ENCODE data around the gene ANTXR2.

The ANTXR2 gene

DNA sequence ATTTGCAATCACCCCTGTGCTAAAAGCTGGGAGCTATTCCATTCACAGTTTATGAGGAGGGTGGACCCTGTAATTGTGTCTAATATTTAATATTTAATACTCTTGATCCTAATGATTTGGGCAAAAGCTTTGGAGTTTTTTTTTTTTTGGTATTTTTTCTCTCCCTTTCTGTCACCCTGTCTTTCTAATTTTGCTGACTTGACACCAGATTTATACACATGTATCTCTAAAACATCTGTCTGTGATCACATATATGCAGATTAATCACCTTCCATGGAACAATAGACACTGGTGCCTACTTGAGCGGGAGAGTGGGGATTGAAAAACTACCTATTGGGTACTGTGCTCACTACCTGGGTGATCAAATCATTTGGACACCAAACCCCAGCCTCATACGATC lies 18.7 kb upstream of the ANTXR2 start:
- H3K4me3 ChIP-seq (ENCODE audit: low read depth, low read length), result no peak overlapping the region
- H3K9ac ChIP-seq (ENCODE audit: low read length), result no peak overlapping the region
- H3K9me3 ChIP-seq (ENCODE audit: control insufficient read depth, insufficient read depth, low read depth, low read length), result no peaks in the 10 kb centered on the region
- H3K36me3 ChIP-seq (ENCODE audit: control insufficient read depth, insufficient read depth, low read length), result no peaks in the 10 kb centered on the region
- no peak overlapping the region for H3K27ac ChIP-seq (ENCODE audit: low read depth, low read length)
- no peaks in the 10 kb centered on the region for H3K27me3 ChIP-seq (ENCODE audit: control insufficient read depth, insufficient read depth, low read length)
- H3K4me1 ChIP-seq (ENCODE audit: control insufficient read depth, insufficient read depth, low read length), result no peaks in the 10 kb centered on the region

DNA sequence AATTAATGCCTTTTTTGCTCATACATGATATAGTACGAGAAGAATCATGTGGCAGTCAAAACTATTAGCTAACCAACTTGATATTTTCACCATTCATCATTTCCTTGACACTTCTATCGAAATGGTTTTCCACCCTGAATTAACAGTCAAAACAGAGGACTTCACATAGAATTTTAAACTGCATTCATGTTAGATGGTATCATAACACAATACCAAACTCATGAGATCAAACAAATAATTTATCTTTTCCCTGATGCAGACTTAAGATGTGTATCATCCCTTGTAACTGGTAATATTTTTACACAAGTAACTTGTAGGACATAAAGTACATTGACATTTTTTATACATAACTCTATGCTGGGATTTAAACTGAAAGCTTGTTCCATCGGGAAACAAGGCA lies 18.2 kb upstream of the ANTXR2 start:
- no peak overlapping the region for H3K27ac ChIP-seq (ENCODE audit: low read depth, low read length)
- H3K9ac ChIP-seq (ENCODE audit: low read length), result no peak overlapping the region
- H3K36me3 ChIP-seq (ENCODE audit: control insufficient read depth, insufficient read depth, low read length), result no peaks in the 10 kb centered on the region

DNA sequence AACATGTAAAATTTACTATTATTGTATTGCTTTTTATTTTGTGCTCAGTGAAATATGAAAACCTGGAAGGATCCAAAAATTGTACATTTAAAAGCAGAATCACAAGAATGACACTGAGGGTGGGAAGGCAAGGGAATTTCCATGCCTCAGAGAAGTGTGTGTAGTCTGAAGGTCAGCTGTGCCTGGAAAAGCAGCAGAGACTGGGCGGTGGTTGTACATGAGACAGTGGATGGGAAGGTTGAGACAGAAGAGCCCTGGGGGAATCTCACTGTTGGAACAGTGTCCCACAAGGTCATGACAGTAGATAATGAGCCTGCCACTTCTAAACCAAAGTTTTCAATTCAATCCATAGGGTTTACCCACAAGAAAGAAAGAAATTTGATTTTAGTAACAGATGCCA lies 17.1 kb upstream of the ANTXR2 start:
- Histone ChIP-seq H3K9me3 (ENCODE audit: control insufficient read depth, insufficient read depth, low read depth, low read length) (no peaks in the 10 kb centered on the region), H3K27me3 (ENCODE audit: control insufficient read depth, insufficient read depth, low read length) (no peaks in the 10 kb centered on the region), H3K9ac (ENCODE audit: low read length) (no peak overlapping the region)

More for the DNA sequence above, 18.2 kb upstream of the ANTXR2 start:
- no peak overlapping the region for H3K4me3 ChIP-seq (ENCODE audit: low read depth, low read length)
- no peaks in the 10 kb centered on the region for H3K4me1 ChIP-seq (ENCODE audit: control insufficient read depth, insufficient read depth, low read length)
- no peaks in the 10 kb centered on the region for H3K27me3 ChIP-seq (ENCODE audit: control insufficient read depth, insufficient read depth, low read length)
- H3K9me3 ChIP-seq (ENCODE audit: control insufficient read depth, insufficient read depth, low read depth, low read length), result no peaks in the 10 kb centered on the region

DNA sequence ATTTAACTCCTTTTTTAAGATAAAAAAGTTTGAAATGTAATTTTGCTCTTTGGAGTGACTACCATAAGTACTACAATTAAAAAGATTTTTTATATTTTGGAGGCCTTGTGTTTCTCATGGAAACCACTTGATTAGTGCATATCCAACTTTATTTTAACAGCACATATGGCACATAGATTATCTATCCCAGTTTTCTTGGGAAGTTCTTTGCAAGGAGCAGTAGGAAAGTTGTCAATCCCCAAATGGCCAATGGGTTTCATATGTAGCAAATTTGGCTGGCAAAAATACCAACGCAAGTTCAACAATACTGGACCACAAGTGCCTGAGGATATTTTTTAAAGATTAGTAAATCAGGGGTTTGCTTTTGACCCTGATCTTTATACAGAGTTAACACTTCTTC lies 15.4 kb upstream of the ANTXR2 start:
- no peaks in the 10 kb centered on the region for H3K9me3 ChIP-seq (ENCODE audit: control insufficient read depth, insufficient read depth, low read depth, low read length)
- H3K4me3 ChIP-seq (ENCODE audit: low read depth, low read length), result no peak overlapping the region
- no peaks in the 10 kb centered on the region for H3K4me1 ChIP-seq (ENCODE audit: control insufficient read depth, insufficient read depth, low read length)
- H3K27ac ChIP-seq (ENCODE audit: low read depth, low read length), result no peak overlapping the region
- H3K9ac ChIP-seq (ENCODE audit: low read length), result no peak overlapping the region
- no peaks in the 10 kb centered on the region for H3K36me3 ChIP-seq (ENCODE audit: control insufficient read depth, insufficient read depth, low read length)
- H3K27me3 ChIP-seq (ENCODE audit: control insufficient read depth, insufficient read depth, low read length), result no peaks in the 10 kb centered on the region

More for the DNA sequence above, 17.1 kb upstream of the ANTXR2 start:
- Histone ChIP-seq H3K36me3 (ENCODE audit: control insufficient read depth, insufficient read depth, low read length) (no peaks in the 10 kb centered on the region), H3K4me1 (ENCODE audit: control insufficient read depth, insufficient read depth, low read length) (no peaks in the 10 kb centered on the region), H3K4me3 (ENCODE audit: low read depth, low read length) (no peak overlapping the region), H3K27ac (ENCODE audit: low read depth, low read length) (no peak overlapping the region)

DNA sequence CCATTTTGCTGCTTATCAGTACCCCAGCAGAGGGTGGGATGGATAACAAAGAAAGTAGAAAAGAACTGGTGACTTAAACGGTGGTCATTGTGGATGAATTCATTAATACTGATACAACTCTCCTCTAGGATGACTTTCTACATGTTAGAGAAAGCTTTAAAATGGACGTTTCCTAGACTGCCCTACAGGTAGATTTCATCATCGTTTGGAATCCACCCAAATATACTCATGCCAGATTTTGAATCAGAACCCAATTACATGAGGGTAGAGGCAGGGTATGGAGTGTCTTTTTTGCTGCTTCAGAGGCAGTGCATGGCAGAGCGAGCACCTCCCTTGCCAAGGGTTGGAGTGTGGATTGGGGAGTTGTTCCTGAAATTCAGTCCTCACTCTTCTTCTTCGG lies 13.3 kb upstream of the ANTXR2 start:
- Histone ChIP-seq H3K9me3 (ENCODE audit: control insufficient read depth, insufficient read depth, low read depth, low read length) (no peaks in the 10 kb centered on the region), H3K27ac (ENCODE audit: low read depth, low read length) (no peak overlapping the region), H3K4me1 (ENCODE audit: control insufficient read depth, insufficient read depth, low read length) (no peaks in the 10 kb centered on the region), H3K27me3 (ENCODE audit: control insufficient read depth, insufficient read depth, low read length) (no peaks in the 10 kb centered on the region), H3K4me3 (ENCODE audit: low read depth, low read length) (no peak overlapping the region), H3K9ac (ENCODE audit: low read length) (no peak overlapping the region), H3K36me3 (ENCODE audit: control insufficient read depth, insufficient read depth, low read length) (no peaks in the 10 kb centered on the region)

DNA sequence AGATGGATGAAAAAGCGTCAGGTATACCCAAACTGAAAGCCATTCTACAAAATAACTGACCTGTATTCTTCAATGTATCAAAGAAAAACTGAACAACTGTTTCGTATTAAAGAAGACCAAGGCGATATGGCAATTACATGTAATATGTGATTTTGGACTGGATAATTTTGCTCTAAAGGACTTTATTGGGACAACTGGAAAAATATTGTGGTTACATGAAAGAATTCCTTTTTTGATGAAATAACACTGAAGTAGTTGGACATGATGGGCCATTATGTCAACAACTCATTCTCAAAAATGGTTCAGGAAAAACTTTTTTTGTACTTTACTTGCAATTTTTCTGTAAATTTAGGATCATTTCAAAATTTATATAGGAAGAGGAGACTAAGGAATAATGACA lies 12.1 kb upstream of the ANTXR2 start:
- Histone ChIP-seq H3K9me3 (ENCODE audit: control insufficient read depth, insufficient read depth, low read depth, low read length) (no peaks in the 10 kb centered on the region), H3K27me3 (ENCODE audit: control insufficient read depth, insufficient read depth, low read length) (no peaks in the 10 kb centered on the region), H3K9ac (ENCODE audit: low read length) (no peak overlapping the region), H3K4me3 (ENCODE audit: low read depth, low read length) (no peak overlapping the region), H3K36me3 (ENCODE audit: control insufficient read depth, insufficient read depth, low read length) (no peaks in the 10 kb centered on the region), H3K27ac (ENCODE audit: low read depth, low read length) (no peak overlapping the region), H3K4me1 (ENCODE audit: control insufficient read depth, insufficient read depth, low read length) (no peaks in the 10 kb centered on the region)

DNA sequence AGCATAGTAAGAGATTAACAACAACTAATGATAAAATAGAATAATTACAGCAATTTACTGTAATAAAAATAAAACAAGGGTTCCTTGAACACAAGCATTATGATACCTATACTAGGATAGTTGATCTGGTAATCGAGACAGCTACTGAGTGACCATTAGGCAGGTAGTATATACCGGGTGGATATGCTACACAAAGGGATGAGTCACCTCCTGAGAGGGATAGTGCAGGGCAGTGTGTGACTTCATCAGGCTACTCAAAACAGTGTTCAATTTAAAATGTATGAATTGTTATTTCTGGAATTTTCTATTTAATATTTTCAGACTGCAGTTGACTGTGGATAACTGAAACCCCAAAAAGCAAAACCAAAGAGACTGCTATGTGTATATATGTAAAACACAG lies 9.7 kb upstream of the ANTXR2 start:
- no peaks in the 10 kb centered on the region for H3K9me3 ChIP-seq (ENCODE audit: control insufficient read depth, insufficient read depth, low read depth, low read length)
- H3K4me3 ChIP-seq (ENCODE audit: low read depth, low read length), result no peak overlapping the region
- no peak overlapping the region for H3K9ac ChIP-seq (ENCODE audit: low read length)
- H3K36me3 ChIP-seq (ENCODE audit: control insufficient read depth, insufficient read depth, low read length), result no peaks in the 10 kb centered on the region
- no peaks in the 10 kb centered on the region for H3K4me1 ChIP-seq (ENCODE audit: control insufficient read depth, insufficient read depth, low read length)
- H3K27me3 ChIP-seq (ENCODE audit: control insufficient read depth, insufficient read depth, low read length), result no peaks in the 10 kb centered on the region
- no peak overlapping the region for H3K27ac ChIP-seq (ENCODE audit: low read depth, low read length)

DNA sequence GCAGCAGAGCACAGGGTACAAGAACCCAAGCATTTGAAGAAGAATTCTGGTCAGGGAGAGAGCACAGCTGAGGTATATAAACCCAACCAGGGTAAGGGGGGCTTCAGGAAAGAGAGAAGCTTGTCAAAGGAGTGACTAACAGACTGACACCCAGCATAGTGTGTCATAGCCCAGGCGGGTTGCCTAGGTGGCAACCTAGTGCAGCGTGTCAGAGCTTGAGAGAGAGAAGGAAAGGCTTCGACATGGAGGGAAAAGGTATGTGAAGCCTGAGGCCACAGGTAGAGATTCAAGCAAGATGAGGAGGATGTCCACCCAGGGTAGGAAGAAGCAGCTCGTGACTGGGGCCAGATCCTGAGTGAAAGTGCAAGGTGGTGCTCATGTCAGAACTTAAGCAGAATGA lies 8.5 kb upstream of the ANTXR2 start:
- H3K27ac ChIP-seq (ENCODE audit: low read depth, low read length), result no peak overlapping the region
- no peaks in the 10 kb centered on the region for H3K36me3 ChIP-seq (ENCODE audit: control insufficient read depth, insufficient read depth, low read length)
- no peaks in the 10 kb centered on the region for H3K27me3 ChIP-seq (ENCODE audit: control insufficient read depth, insufficient read depth, low read length)
- no peaks in the 10 kb centered on the region for H3K9me3 ChIP-seq (ENCODE audit: control insufficient read depth, insufficient read depth, low read depth, low read length)
- H3K4me1 ChIP-seq (ENCODE audit: control insufficient read depth, insufficient read depth, low read length), result no peaks in the 10 kb centered on the region
- H3K4me3 ChIP-seq (ENCODE audit: low read depth, low read length), result no peak overlapping the region
- no peak overlapping the region for H3K9ac ChIP-seq (ENCODE audit: low read length)

DNA sequence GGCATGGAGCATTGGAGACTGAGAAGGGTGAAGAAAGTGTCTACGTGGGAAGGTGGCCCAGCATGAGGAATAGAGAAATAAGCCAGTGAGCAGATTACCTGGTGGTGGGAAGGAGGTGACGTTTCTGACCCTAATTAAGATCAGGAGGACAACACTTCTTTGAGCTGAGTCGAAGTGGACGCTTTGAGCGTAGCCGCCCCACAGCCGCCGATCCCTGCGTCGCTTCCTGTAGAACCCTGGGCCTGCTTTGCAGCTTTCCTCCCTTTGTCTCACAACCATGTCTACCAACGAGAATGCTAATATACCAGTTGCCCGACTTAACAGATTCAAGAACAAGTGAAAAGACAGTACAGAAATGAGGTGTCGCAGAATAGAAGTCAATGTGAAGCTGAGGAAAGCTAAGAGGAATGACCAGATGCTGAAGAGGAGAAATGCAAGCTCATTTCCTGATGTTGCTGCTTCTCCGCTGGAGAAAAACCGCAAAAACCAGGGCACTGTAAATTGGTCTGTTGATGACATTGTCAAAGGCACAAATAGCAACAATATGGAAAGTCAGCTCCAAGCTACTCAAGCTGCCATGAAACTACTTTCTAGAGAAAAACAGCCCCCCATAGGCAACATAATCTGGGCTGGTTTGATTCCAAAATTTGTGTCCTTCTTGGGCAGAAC lies 6.4 kb upstream of the ANTXR2 start:
- H3K36me3 ChIP-seq (ENCODE audit: control insufficient read depth, insufficient read depth, low read length), result no peaks in the 10 kb centered on the region
- no peaks in the 10 kb centered on the region for H3K4me1 ChIP-seq (ENCODE audit: control insufficient read depth, insufficient read depth, low read length)
- H3K27me3 ChIP-seq (ENCODE audit: control insufficient read depth, insufficient read depth, low read length), result no peaks in the 10 kb centered on the region
- no peaks in the 10 kb centered on the region for H3K9me3 ChIP-seq (ENCODE audit: control insufficient read depth, insufficient read depth, low read depth, low read length)
- no peak overlapping the region for H3K27ac ChIP-seq (ENCODE audit: low read depth, low read length)
- no peak overlapping the region for H3K4me3 ChIP-seq (ENCODE audit: low read depth, low read length)
- no peak overlapping the region for H3K9ac ChIP-seq (ENCODE audit: low read length)

DNA sequence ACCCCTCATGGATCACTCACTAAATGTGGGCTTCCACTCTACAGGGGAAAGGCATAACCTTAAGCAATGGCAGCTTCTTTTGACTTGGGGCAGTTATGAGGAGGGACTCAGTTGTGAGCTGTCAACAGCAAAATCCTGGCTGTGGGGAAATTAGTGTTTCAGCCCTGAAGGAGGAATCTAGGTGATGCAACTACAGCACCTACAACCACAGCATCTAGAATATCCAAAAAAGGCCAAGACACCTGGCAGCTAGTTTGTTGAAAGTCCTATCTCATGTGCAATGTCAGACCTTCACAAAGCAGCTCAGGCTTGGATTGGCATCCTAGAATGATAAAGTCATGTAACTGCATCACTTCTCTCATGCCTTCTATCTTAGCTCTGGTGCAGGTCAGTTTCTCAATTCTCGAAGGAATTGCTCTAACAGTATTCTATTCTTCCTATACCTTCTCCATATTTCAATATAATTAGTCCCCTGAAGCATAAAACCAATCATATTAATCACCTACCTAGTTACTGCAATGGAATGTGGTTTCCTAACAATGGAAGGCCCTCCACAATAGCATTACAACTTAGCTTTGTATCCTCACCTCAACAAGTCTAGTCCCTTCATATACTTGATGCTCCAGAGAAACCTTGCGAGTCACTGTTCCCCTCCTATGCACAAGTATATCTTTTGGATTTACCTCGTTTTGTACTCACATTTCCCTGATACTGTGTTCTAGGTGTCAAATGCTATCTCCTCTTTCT lies 5.5 kb upstream of the ANTXR2 start:
- H3K9ac ChIP-seq (ENCODE audit: low read length), result no peak overlapping the region
- no peaks in the 10 kb centered on the region; the same call in 1 of the 2 replicates for H3K27me3 ChIP-seq (ENCODE audit: control insufficient read depth, insufficient read depth, low read length)
- H3K4me1 ChIP-seq (ENCODE audit: control insufficient read depth, insufficient read depth, low read length), result peaks cover 3% of the 10 kb centered on the region; the same call in 1 of the 2 replicates
- H3K27ac ChIP-seq (ENCODE audit: low read depth, low read length), result no peak overlapping the region
- H3K36me3 ChIP-seq (ENCODE audit: control insufficient read depth, insufficient read depth, low read length), result no peaks in the 10 kb centered on the region
- H3K9me3 ChIP-seq (ENCODE audit: control insufficient read depth, insufficient read depth, low read depth, low read length), result no peaks in the 10 kb centered on the region
- H3K4me3 ChIP-seq (ENCODE audit: low read depth, low read length), result no peak overlapping the region

DNA sequence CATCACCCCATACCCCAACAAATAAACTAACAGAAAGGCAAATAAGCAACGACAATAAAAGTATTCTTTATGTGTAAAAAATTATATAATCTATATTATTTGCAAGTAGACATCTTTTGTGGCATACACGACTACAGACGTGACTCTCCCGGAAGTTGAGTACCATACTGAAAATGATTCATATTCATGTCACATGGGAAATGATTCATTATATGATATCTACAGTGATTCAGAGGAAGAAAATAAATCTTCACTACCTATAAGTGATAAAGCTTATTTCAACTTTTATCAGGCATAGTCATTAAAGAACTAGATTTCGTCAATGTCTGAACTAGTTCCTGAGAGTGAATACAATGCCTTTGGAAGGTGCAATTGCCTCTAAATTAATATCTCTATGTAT lies 4.6 kb upstream of the ANTXR2 start:
- peaks cover 7% of the 10 kb centered on the region; the same call in 1 of the 2 replicates for H3K4me1 ChIP-seq (ENCODE audit: control insufficient read depth, insufficient read depth, low read length)
- H3K36me3 ChIP-seq (ENCODE audit: control insufficient read depth, insufficient read depth, low read length), result no peaks in the 10 kb centered on the region
- H3K4me3 ChIP-seq (ENCODE audit: low read depth, low read length), result no peak overlapping the region
- H3K9me3 ChIP-seq (ENCODE audit: control insufficient read depth, insufficient read depth, low read depth, low read length), result no peaks in the 10 kb centered on the region
- no peak overlapping the region for H3K27ac ChIP-seq (ENCODE audit: low read depth, low read length)
- H3K9ac ChIP-seq (ENCODE audit: low read length), result no peak overlapping the region
- H3K27me3 ChIP-seq (ENCODE audit: control insufficient read depth, insufficient read depth, low read length), result no peaks in the 10 kb centered on the region; the same call in 1 of the 2 replicates
